Transverse colon (tissue), 3 donors: ENCODE measurements around the gene APMAP.

Experiments used
- EP300 ChIP-seq: sonication (generic); formaldehyde crosslinking; IDR thresholded peaks from one replicate; pipeline ENCODE4 v1.6.1; 2017; ENCODE audit warnings: antibody characterized with exemption, low read depth
- TF ChIP-seq, protein P1 (sequence below), 5 experiments: fragments of 200-600 bp in 3 of 5; fragments of 450-650 bp in 2 of 5; sonication (generic) in 3 of 5; IDR thresholded peaks; 1 replicate in 2 of 5; 2 replicates in 3 of 5; pipeline ENCODE4 v1.5.1; 2016 to 2017; ENCODE audit warnings: antibody characterized with exemption in 5 of 5, inconsistent platforms in 3 of 5, mild to moderate bottlenecking in 2 of 5, moderate library complexity in 1 of 5

DNA sequence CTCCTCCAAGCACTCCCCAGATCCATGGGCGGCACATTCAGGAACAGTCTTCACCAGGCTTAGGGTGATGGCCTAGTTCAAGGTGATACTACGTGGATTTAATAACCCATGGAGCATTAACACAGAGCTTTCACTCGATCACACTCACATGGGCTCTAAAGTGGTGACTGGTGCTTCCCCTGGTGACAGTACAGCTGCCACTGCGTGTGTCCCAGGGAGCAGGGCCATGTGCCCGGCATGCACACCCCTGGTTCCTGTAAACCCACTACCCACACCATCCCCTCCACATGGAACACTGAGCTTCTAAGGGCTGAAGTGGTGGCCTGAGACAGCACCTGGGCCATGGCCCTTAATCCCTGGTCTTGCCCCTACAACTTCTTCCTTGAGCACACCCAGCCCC, 27.8 kb upstream of the APMAP start:
- TF ChIP-seq, protein P1, sequence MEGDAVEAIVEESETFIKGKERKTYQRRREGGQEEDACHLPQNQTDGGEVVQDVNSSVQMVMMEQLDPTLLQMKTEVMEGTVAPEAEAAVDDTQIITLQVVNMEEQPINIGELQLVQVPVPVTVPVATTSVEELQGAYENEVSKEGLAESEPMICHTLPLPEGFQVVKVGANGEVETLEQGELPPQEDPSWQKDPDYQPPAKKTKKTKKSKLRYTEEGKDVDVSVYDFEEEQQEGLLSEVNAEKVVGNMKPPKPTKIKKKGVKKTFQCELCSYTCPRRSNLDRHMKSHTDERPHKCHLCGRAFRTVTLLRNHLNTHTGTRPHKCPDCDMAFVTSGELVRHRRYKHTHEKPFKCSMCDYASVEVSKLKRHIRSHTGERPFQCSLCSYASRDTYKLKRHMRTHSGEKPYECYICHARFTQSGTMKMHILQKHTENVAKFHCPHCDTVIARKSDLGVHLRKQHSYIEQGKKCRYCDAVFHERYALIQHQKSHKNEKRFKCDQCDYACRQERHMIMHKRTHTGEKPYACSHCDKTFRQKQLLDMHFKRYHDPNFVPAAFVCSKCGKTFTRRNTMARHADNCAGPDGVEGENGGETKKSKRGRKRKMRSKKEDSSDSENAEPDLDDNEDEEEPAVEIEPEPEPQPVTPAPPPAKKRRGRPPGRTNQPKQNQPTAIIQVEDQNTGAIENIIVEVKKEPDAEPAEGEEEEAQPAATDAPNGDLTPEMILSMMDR (IDR thresholded peaks at IDR 0.05), result no peak
- no peak for TF ChIP-seq EP300
